AG10803 (cell line): ENCODE data around the gene IFFO2.

Experiments used
- DNase-seq: peaks from one replicate; pipeline ENCODE4 v3.0.0; 2010; ENCODE audit warnings: low read depth
- H3K4me3 ChIP-seq: 2 replicates; pipeline ENCODE4 v1.5.1; 2011; ENCODE audit warnings: mild to moderate bottlenecking, low read length, control low read depth
- CTCF ChIP-seq: conservative IDR thresholded peaks from 2 replicates; pipeline ENCODE4 v1.5.1; 2011; ENCODE audit warnings: mild to moderate bottlenecking, low read length, control low read depth, inconsistent platforms

The IFFO2 gene

GRCh38 chr1:18861082-18861481 lies 95.4 kb downstream of the IFFO2 start:
- TF ChIP-seq CTCF = no peak
- DNase-seq = no peak
- H3K4me3 ChIP-seq = no peak overlapping the region

- TF ChIP-seq CTCF = no peak
- DNase-seq = no peak
Measured at GRCh38 chr1:18859560-18859959, 96.9 kb downstream of the IFFO2 start, which contains the start of gene TAS1R2. TAS1R2 (minus strand) TSS chr1:18859660; CDS start chr1:18859660, 0 bp downstream.

GRCh38 chr1:18858070-18858688 lies 98.3 kb downstream of the IFFO2 start:
- no peak overlapping the region for H3K4me3 ChIP-seq
- DNase-seq = no peak
- no peak for TF ChIP-seq CTCF

More at GRCh38 chr1:18859560-18859959, 96.9 kb downstream of the IFFO2 start, which contains the start of gene TAS1R2:
- no peak within 1 kb of the TSS for H3K4me3 ChIP-seq

- no peak for TF ChIP-seq CTCF
- no peak for DNase-seq
- no peak overlapping the region for H3K4me3 ChIP-seq
Measured at GRCh38 chr1:18856435-18856834, 100.0 kb downstream of the IFFO2 start.

- H3K4me3 ChIP-seq = no peak overlapping the region
- TF ChIP-seq CTCF = no peak
Measured at GRCh38 chr1:18855573-18855972, 100.9 kb downstream of the IFFO2 start.

DNA sequence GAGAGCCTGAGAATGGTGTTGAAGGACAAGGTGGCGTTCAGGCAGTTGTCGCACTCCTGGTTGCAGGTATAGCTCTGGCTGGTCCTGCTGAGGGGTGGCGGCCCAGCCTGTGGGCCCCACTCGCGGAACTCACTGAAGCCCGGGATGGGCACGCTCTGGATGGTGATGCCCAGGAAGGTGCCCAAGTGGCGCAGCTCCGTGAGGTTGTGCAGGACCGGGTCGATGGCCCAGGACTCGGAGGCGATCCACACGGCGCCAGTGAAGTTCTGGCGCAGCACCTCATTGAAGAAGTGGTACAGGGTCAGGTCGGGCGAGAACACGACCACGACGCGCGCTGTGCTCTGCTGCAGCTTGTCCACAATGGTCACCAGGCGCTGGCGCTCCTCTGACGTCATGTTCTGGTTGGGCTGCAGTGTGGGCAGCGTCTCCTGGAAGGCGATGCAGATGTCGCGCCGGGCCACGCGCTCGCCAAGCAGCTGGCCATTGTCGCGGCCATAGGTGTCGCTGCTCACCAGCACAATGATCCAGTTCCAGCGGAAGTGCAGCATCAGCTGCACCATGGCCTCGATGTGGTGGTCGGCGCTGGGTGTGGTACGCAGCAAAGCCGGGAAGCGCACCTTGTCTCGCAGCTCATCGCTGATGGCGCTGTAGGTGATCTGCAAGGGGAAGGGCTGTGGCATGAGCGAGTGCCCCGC lies 102.0 kb downstream of the IFFO2 start:
- no peak for TF ChIP-seq CTCF
- no peak for DNase-seq
- no peak overlapping the region for H3K4me3 ChIP-seq

More at GRCh38 chr1:18855573-18855972, 100.9 kb downstream of the IFFO2 start:
- DNase-seq = no peak
